ENCODE measurements around the gene BPI.

GRCh38 chr20:38338849-38339520, 35.0 kb downstream of the BPI start:
- TF ChIP-seq CTCF (IDR thresholded peaks at IDR 0.05) (peak; percentile 68; the same call in 1 of the 2 replicates), REST (IDR thresholded peaks at IDR 0.05; ENCODE audit: insufficient read depth in 1 of 2, low read depth in 2 of 2, low read length in 1 of 2) (no peak), POLR2AphosphoS5 (IDR thresholded peaks at IDR 0.05; ENCODE audit: low read depth, low read length) (no peak), TCF7L2 (IDR thresholded peaks at IDR 0.05; ENCODE audit: low read depth, low read length) (no peak), SIN3A (IDR thresholded peaks at IDR 0.05; ENCODE audit: borderline replicate concordance, insufficient read depth, low read depth, low read length) (no peak)

Data from Panc1 (cell line).